Activated CD8-positive, alpha-beta T cell treated with anti-CD3 and anti-CD28 coated beads for 36 hours (primary cell): ENCODE results near the gene CPA5. TPM values are rescaled to one million over a fixed set of nuclear protein-coding genes. Genes with fewer than 3 reads are reported as not detected.

ENCODE experiments used
- ATAC-seq: fragments of 200-7000 bp; cut with Tn5 transposase; one replicate; pipeline ENCODE4 v1.10.0; 2021; ENCODE audit warnings: mild to moderate bottlenecking, moderate library complexity
- CTCF ChIA-PET: fragments of 350-600 bp; sonication (Branson Sonifier 250); formaldehyde crosslinking; loops from one replicate; lab custom pipeline; 2021; ENCODE audit warnings: antibody characterized with exemption; lab: Charles Lee
- POLR2A ChIA-PET: fragments of 350-600 bp; sonication (Branson Sonifier 250); formaldehyde crosslinking; loops from one replicate; lab custom pipeline; 2021; ENCODE audit warnings: antibody characterized with exemption; lab: Charles Lee
- DNase-seq: peaks from one replicate; pipeline ENCODE4 v3.0.0-alpha.2; 2020
- H3K27ac Mint-ChIP-seq: one replicate; pipeline ENCODE4 v1.8.0; 2021; ENCODE audit warnings: mild to moderate bottlenecking, mixed read lengths
- H3K27me3 Mint-ChIP-seq: one replicate; pipeline ENCODE4 v1.8.0; 2021; ENCODE audit warnings: mixed read lengths
- H3K36me3 Mint-ChIP-seq: one replicate; pipeline ENCODE4 v1.8.0; 2021; ENCODE audit warnings: low read depth, mixed read lengths
- H3K4me1 Mint-ChIP-seq: one replicate; pipeline ENCODE4 v1.8.0; 2021; ENCODE audit warnings: low read depth, mixed read lengths
- H3K4me3 Mint-ChIP-seq: one replicate; pipeline ENCODE4 v1.8.0; 2021; ENCODE audit warnings: mild to moderate bottlenecking, moderate library complexity, mixed read lengths
- H3K9me3 Mint-ChIP-seq: one replicate; pipeline ENCODE4 v1.8.0; 2021; ENCODE audit warnings: mixed read lengths
- CTCF ChIP-seq: fragments of 200-600 bp; IDR thresholded peaks from one replicate; pipeline ENCODE4 v1.8.0; 2022; ENCODE audit warnings: antibody characterized with exemption, mild to moderate bottlenecking
- intact Hi-C: fragments of 100-400 bp; cut with micrococcal nuclease; formaldehyde crosslinking; loops from one replicate; pipeline ENCODE4 v1.10.0; 2022
- total RNA-seq, 2 experiments: library from RNA; stranded (reverse); gene quantifications; one replicate each; pipeline ENCODE4 v1.2.3, GENCODE V29; 2021

The CPA5 gene
- total RNA-seq, 2 experiments from 2014 or later = 0.25 to 0.88 TPM

- Mint-ChIP-seq H3K36me3 (peaks cover 29% of the 10 kb centered on the region), H3K9me3 (no peaks in the 10 kb centered on the region), H3K4me3 (no peak overlapping the region), H3K4me1 (peaks cover 11% of the 10 kb centered on the region), H3K27me3 (no peaks in the 10 kb centered on the region), H3K27ac (no peak overlapping the region)
- ChIA-PET POLR2A (interaction anchor here (1.2 kb wide), 1 partner anchor 19 kb away, joined by 3 read pairs; no protein-coding TSS in a partner anchor), CTCF (no interaction called here)
- TF ChIP-seq CTCF = no peak
- no peak for ATAC-seq
- DNase-seq = no peak
- intact Hi-C loops = no loop called here
These were observed 60.4 kb downstream of the CPA5 start for GRCh38 chr7:130405003-130405402.

GRCh38 chr7:130409067-130409711, 64.6 kb downstream of the CPA5 start:
- POLR2A ChIA-PET = no interaction called here
- H3K27me3 Mint-ChIP-seq = no peaks in the 10 kb centered on the region
- H3K27ac Mint-ChIP-seq = no peak overlapping the region
- peaks cover 38% of the 10 kb centered on the region for H3K4me1 Mint-ChIP-seq
- no peaks in the 10 kb centered on the region for H3K9me3 Mint-ChIP-seq
- no peak overlapping the region for H3K4me3 Mint-ChIP-seq
- no peak for ATAC-seq
- intact Hi-C loops = no loop called here
- TF ChIP-seq CTCF = no peak
- H3K36me3 Mint-ChIP-seq = peaks cover 27% of the 10 kb centered on the region
- CTCF ChIA-PET = no interaction called here
- DNase-seq = no peak

DNA sequence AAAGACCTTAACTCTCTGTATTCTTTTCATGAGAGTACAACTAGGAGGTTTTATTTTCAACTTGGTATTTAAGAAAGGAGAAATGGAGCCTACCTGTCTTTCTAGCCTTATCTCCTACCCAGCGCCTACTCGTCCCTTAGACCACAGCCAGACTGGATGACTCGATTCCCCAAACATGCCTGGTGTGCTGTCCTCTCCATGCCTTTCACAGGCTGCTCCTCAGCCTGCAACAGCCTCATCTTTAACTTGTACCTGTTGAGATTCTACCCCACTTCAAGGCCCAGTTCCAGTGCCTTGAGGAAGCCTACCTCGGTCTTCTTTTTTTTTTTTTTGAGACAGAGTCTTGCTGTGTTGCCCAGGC, 65.1 kb downstream of the CPA5 start:
- TF ChIP-seq CTCF = no peak
- peaks cover 27% of the 10 kb centered on the region for H3K36me3 Mint-ChIP-seq
- CTCF ChIA-PET = no interaction called here

GRCh38 chr7:130410868-130411541, 66.4 kb downstream of the CPA5 start:
- TF ChIP-seq CTCF = no peak
- Mint-ChIP-seq H3K4me3 (no peak overlapping the region), H3K27me3 (no peaks in the 10 kb centered on the region), H3K36me3 (peaks cover 26% of the 10 kb centered on the region), H3K27ac (peak overlapping the region; percentile 42), H3K4me1 (peaks cover 54% of the 10 kb centered on the region), H3K9me3 (no peaks in the 10 kb centered on the region)
- DNase-seq (no peak), ATAC-seq (no peak)
- ChIA-PET CTCF (interaction anchor here (0.7 to 2.5 kb wide), 4 partner anchors 13 to 327 kb away, joined by 3 to 6 read pairs (median 3); no protein-coding TSS in a partner anchor), POLR2A (interaction anchor here (1.7 kb wide), 1 partner anchor 17 kb away, joined by 6 read pairs; no protein-coding TSS in a partner anchor)
- intact Hi-C loops = no loop called here

More for the DNA sequence above, 65.1 kb downstream of the CPA5 start:
- H3K4me3 Mint-ChIP-seq = no peak overlapping the region
- no peak overlapping the region for H3K27ac Mint-ChIP-seq
- ATAC-seq = no peak
- H3K27me3 Mint-ChIP-seq = no peaks in the 10 kb centered on the region
- H3K9me3 Mint-ChIP-seq = no peaks in the 10 kb centered on the region
- peaks cover 42% of the 10 kb centered on the region for H3K4me1 Mint-ChIP-seq
- no peak for DNase-seq
- intact Hi-C loops = no loop called here
- POLR2A ChIA-PET = no interaction called here

- Mint-ChIP-seq H3K4me1 (peaks cover 71% of the 10 kb centered on the region), H3K27ac (no peak overlapping the region), H3K9me3 (no peaks in the 10 kb centered on the region), H3K4me3 (no peak overlapping the region), H3K27me3 (no peaks in the 10 kb centered on the region), H3K36me3 (peaks cover 26% of the 10 kb centered on the region)
- ATAC-seq = no peak
- ChIA-PET CTCF (no interaction called here), POLR2A (no interaction called here)
- TF ChIP-seq CTCF = no peak
- no peak for DNase-seq
- intact Hi-C loops = no loop called here
These were observed 68.6 kb downstream of the CPA5 start for GRCh38 chr7:130413201-130413600.
